ENCODE results near the gene NRXN2. TPM values are rescaled to one million over a fixed set of nuclear protein-coding genes. Genes with fewer than 3 reads are reported as not detected.

The NRXN2 gene
- total RNA-seq, 1 experiment from 2014 or later = not detected

- BruUV-seq (replicated peaks) = no TSS peak
- no peak overlapping the region for H3K4me3 Mint-ChIP-seq (ENCODE audit: low read depth, unreplicated experiment)
- no peaks in the 10 kb centered on the region for H3K4me1 Mint-ChIP-seq (ENCODE audit: low read depth, unreplicated experiment)
- intact Hi-C loops (cut with micrococcal nuclease; ENCODE audit: unreplicated experiment) = no loop called here
- no peak for DNase-seq
- peaks cover 48% of the 10 kb centered on the region for H3K27me3 Mint-ChIP-seq (ENCODE audit: unreplicated experiment)
- peaks cover 14% of the 10 kb centered on the region for H3K9me3 Mint-ChIP-seq (ENCODE audit: low read depth, unreplicated experiment)
- TF ChIP-seq, protein P1, sequence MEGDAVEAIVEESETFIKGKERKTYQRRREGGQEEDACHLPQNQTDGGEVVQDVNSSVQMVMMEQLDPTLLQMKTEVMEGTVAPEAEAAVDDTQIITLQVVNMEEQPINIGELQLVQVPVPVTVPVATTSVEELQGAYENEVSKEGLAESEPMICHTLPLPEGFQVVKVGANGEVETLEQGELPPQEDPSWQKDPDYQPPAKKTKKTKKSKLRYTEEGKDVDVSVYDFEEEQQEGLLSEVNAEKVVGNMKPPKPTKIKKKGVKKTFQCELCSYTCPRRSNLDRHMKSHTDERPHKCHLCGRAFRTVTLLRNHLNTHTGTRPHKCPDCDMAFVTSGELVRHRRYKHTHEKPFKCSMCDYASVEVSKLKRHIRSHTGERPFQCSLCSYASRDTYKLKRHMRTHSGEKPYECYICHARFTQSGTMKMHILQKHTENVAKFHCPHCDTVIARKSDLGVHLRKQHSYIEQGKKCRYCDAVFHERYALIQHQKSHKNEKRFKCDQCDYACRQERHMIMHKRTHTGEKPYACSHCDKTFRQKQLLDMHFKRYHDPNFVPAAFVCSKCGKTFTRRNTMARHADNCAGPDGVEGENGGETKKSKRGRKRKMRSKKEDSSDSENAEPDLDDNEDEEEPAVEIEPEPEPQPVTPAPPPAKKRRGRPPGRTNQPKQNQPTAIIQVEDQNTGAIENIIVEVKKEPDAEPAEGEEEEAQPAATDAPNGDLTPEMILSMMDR (IDR thresholded peaks at IDR 0.05; ENCODE audit: unreplicated experiment) = no peak
- H3K36me3 Mint-ChIP-seq (ENCODE audit: insufficient read depth, unreplicated experiment) = no peaks in the 10 kb centered on the region
- H3K27ac Mint-ChIP-seq (ENCODE audit: unreplicated experiment) = no peak overlapping the region
- CTCF ChIA-PET = interaction anchor here (0.5 kb wide), 1 partner anchor 124 kb away, joined by 3 read pairs; no protein-coding TSS in a partner anchor
Measured at GRCh38 chr11:64585150-64585549, 137.8 kb downstream of the NRXN2 start.

- no peak overlapping the region for H3K4me3 Mint-ChIP-seq (ENCODE audit: low read depth, unreplicated experiment)
- no TSS peak for BruUV-seq (replicated peaks)
- intact Hi-C loops (cut with micrococcal nuclease; ENCODE audit: unreplicated experiment) = no loop called here
- H3K27me3 Mint-ChIP-seq (ENCODE audit: unreplicated experiment) = peaks cover 34% of the 10 kb centered on the region
- H3K27ac Mint-ChIP-seq (ENCODE audit: unreplicated experiment) = no peak overlapping the region
- no peak for DNase-seq
- TF ChIP-seq, protein P1 (IDR thresholded peaks at IDR 0.05; ENCODE audit: unreplicated experiment) = no peak
- CTCF ChIA-PET = no interaction called here
- H3K9me3 Mint-ChIP-seq (ENCODE audit: low read depth, unreplicated experiment) = peaks cover 9% of the 10 kb centered on the region
- H3K4me1 Mint-ChIP-seq (ENCODE audit: low read depth, unreplicated experiment) = no peaks in the 10 kb centered on the region
- H3K36me3 Mint-ChIP-seq (ENCODE audit: insufficient read depth, unreplicated experiment) = no peaks in the 10 kb centered on the region
Measured at GRCh38 chr11:64583296-64584262, 139.4 kb downstream of the NRXN2 start.

- H3K27me3 Mint-ChIP-seq (ENCODE audit: unreplicated experiment) = peaks cover 27% of the 10 kb centered on the region
- no peak overlapping the region for H3K4me3 Mint-ChIP-seq (ENCODE audit: low read depth, unreplicated experiment)
- CTCF ChIA-PET = no interaction called here
- no peaks in the 10 kb centered on the region for H3K4me1 Mint-ChIP-seq (ENCODE audit: low read depth, unreplicated experiment)
- no TSS peak for BruUV-seq (replicated peaks)
- no peaks in the 10 kb centered on the region for H3K36me3 Mint-ChIP-seq (ENCODE audit: insufficient read depth, unreplicated experiment)
- no peak for DNase-seq
- H3K9me3 Mint-ChIP-seq (ENCODE audit: low read depth, unreplicated experiment) = peaks cover 2% of the 10 kb centered on the region
- intact Hi-C loops (cut with micrococcal nuclease; ENCODE audit: unreplicated experiment) = no loop called here
- TF ChIP-seq, protein P1 (IDR thresholded peaks at IDR 0.05; ENCODE audit: unreplicated experiment) = no peak
- no peak overlapping the region for H3K27ac Mint-ChIP-seq (ENCODE audit: unreplicated experiment)
Measured at GRCh38 chr11:64582885-64583284, 140.1 kb downstream of the NRXN2 start.

GRCh38 chr11:64581057-64581523 is 141.9 kb downstream of the NRXN2 start:
- BruUV-seq (replicated peaks) = no TSS peak
- no peak overlapping the region for H3K4me3 Mint-ChIP-seq (ENCODE audit: low read depth, unreplicated experiment)
- H3K36me3 Mint-ChIP-seq (ENCODE audit: insufficient read depth, unreplicated experiment) = no peaks in the 10 kb centered on the region
- CTCF ChIA-PET = no interaction called here
- peaks cover 9% of the 10 kb centered on the region for H3K27me3 Mint-ChIP-seq (ENCODE audit: unreplicated experiment)
- TF ChIP-seq, protein P1 (IDR thresholded peaks at IDR 0.05; ENCODE audit: unreplicated experiment) = no peak
- intact Hi-C loops (cut with micrococcal nuclease; ENCODE audit: unreplicated experiment) = no loop called here
- no peaks in the 10 kb centered on the region for H3K4me1 Mint-ChIP-seq (ENCODE audit: low read depth, unreplicated experiment)
- no peaks in the 10 kb centered on the region for H3K9me3 Mint-ChIP-seq (ENCODE audit: low read depth, unreplicated experiment)
- no peak for DNase-seq
- no peak overlapping the region for H3K27ac Mint-ChIP-seq (ENCODE audit: unreplicated experiment)

Data from Calu3 (cell line).